HG03103 (cell line): ENCODE measurements around the gene ZNF232.
"Not testable (repeated sequence)": the region's sequence is repeated elsewhere in the genome, so short reads cannot be mapped to it uniquely, and the experiment has no call there.

ENCODE experiments used
- ATAC-seq: cut with Tn5 transposase; IDR thresholded peaks from one replicate; pipeline ENCODE4 v1.9.1; 2021; ENCODE audit warnings: low read depth; ENCODE audit not compliant: unreplicated experiment

The ZNF232 gene

DNA sequence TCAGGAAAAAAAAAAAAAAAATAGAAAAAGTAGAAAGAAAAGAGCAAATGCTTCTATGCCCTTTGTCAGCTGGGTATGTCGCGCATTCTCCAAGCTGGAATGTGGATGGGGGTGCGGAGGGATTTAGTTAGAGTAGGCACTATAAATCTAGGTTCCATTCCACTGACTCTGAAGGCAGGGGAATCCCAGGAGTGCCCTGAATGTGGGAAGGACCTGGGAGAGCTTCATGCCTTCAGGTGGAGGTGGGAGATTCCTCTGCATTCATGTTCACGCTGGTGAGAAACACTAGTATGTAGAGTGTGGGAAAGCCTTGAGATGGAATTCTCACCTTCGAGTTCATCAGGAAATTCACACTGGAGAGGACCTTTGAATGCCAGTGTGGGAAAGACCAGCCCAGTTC lies 12.4 kb downstream of the ZNF232 start:
- ATAC-seq = no peak

DNA sequence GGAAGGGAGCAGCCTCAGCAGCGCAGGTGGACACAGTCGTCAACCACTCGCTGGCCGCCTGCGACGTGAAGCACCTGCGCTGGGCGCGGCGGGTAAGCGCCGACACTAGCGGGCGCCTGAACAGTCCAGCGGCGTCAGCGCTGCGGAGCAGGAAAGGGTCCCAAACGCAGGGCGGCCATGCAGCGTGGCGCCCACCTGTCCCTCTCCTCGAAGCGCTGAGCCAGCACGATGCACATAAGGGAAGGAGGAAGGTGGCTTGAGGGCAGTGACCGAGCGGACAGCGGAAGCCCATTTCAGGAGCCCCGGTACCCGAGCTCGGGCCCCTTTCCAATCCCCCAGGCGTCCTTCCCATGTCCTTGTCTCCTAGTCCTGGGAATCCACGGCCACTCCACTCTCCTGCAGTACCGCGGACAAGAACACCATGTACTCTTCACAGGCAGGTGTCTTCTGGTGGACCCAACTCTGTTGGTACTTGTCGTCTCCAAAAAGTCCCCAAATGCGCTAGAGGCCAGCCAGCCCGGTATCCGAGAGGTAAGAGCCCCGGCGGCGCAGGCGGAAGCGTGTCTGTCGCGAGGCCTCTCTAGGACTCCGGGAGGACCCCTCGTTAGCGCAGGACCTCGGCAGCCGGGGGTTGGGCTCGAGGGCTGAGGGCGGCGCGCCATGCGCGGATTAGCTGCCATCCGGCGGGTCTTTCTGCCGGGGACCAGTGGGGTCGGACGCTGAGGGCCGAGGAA lies 14.4 kb downstream of the ZNF232 start:
- no peak for ATAC-seq

DNA sequence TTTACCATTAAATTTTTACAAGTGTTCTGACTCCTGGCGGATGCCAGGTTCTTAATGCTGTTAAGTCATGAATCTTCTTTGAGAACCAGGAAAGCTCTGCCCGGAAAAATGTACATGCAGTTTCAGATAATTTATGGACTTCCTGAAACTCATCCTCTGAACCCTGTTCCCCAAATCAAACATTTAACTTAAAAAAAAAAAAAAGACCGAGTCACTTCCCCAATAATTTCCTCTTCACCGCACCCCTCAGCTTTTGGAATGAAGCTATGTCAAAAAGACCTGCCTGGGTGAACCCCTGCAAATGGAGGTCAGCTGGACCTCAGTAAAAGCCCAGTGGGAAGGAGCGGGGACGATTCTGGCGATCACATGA lies 15.0 kb downstream of the ZNF232 start:
- no peak for ATAC-seq

DNA sequence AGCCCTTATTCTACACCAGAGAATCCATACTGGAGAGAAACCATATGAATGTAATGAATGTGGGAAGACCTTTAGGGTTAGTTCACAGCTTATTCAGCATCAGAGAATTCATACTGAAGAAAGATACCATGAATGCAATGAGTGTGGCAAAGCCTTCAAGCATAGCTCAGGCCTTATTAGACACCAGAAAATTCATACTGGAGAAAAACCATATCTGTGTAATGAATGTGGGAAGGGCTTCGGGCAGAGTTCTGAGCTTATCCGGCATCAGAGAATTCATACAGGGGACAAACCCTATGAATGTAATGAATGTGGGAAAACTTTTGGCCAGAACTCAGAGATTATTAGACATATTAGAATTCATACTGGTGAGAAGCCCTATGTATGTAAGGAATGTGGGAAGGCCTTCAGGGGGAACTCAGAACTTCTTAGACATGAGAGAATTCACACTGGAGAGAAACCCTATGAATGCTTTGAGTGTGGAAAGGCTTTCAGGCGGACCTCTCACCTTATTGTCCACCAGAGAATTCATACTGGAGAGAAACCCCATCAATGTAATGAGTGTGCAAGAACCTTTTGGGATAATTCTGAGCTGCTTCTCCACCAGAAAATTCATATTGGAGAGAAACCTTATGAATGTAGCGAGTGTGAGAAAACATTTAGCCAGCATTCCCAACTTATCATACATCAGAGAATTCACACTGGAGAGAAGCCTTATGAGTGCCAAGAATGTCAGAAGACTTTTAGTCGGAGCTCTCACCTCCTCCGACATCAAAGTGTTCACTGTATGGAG lies 19.3 kb downstream of the ZNF232 start:
- ATAC-seq = no peak

DNA sequence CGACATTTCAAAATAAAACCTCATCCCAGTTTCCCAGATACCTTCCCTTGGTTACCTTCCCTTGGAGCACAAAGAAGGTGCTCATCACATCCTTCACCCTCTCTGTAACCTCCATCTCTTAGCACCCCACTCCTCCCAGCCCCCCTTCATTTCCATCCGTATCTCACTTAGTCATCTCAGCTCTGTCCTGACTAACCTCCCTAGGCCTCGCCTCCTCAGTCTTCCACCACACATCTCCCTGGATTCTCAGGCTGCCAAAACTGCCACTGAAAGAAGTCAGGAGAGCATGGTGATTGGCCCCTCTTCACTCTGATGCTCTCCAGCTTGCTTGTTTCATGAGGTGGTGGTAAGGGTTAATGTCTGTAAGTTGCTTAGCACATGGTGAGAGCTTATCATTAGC lies 31.1 kb downstream of the ZNF232 start:
- no peak for ATAC-seq

DNA sequence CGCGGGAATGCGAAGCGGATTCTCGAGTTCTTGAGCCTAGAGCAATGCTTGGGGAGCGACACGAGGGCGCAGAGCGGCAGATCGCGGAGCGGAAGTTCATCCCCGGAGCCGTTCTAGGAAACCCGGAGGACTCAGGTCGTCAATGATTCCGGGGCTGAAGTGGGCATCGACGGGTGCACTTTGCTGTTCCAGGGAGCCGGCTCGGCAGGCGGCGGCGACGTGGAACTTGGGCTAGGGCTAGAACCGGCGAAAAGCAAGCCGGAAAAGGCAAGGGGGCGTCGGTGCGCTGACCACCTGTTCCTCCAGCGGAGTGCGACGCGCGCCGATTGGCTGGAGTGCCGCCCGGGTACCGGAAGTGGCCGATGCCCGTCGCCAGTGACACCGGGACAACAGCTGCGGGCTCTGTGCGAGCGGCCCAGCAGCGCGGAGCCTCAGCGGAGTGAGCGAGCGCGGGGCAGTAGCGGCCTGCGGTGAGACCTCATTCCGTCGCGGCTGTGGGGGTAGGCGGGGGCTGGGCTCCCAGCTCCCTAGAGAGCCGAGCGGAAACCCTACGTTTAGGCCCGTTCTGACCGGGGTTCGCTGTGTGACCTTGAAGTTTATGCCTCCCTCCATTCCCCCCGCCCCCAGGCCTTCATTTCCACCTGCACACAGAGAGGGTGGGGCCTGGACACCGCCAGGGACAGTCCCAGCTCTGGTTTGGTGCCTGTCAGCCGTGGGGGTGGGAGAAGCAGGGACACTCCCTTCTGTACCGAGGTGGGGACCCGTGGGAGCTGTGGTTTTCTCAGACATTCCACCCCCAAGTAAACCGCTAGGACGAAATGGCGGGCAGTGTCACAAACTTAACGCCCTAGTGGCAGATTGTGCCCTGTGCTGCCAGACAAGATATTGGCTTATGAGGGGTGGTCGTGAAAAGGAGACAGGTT lies 33.3 kb downstream of the ZNF232 start, which contains the start of gene ZFP3:
Gene ZFP3, plus strand, starts transcription at position 362 of the 923 bp plus-strand sequence. CDS start 13,038 bp downstream, outside the sequence.
- ATAC-seq = peak; percentile 77

DNA sequence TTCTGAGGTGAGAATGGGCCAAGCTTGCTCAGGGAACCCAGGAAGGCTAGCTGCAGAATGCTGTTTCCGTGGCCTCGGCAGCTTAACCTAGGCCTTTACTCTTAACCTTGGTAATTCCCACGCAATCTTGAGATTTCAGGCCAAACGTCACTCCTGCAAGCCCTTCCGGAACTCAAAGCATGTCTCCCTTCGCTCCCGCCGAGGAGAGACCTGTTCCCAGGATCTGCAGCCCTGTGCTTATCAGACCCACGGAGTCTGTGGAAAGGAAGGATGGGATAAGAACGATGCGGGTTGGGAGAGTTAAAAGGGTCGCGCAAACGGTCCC lies 33.9 kb downstream of the ZNF232 start:
- ATAC-seq = no peak

DNA sequence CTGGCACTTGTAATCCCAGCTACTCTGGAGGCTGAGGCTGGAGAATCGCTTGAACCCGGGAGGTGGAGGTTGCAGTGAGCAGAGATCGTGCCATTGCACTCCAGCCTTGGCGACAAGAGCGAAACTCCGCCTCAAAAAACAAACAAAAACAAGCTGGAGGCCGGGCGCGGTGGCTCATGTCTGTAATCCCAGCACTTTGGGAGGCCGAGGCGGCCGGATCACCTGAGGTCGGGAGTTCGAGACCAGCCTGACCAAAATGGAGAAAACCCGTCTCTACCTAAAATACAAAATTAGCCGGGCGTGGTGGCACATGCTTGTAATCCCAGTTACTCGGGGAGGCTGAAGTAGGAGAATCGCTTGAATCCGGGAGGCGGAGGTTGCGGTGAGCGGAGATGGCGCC lies 34.4 kb downstream of the ZNF232 start:
- not testable (repeated sequence) for ATAC-seq

DNA sequence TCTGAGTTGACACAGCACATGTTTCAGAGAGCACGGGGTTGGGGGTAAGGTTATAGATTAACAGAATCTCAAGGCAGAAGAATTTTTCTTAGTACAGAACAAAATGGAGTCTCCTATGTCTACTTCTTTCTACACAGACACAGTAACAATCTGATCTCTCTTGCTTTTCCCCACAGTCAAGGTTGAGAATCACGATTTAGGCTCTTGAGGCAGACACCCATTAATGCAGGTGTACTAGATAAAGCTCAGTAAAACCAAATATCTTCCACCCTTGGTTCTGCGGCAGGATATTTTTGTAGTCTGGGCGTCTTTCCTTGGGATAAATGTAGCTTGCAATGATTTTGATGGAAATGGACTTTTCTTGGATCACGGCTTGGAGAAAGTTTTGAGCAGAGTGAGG lies 36.2 kb downstream of the ZNF232 start:
- not testable (repeated sequence) for ATAC-seq

DNA sequence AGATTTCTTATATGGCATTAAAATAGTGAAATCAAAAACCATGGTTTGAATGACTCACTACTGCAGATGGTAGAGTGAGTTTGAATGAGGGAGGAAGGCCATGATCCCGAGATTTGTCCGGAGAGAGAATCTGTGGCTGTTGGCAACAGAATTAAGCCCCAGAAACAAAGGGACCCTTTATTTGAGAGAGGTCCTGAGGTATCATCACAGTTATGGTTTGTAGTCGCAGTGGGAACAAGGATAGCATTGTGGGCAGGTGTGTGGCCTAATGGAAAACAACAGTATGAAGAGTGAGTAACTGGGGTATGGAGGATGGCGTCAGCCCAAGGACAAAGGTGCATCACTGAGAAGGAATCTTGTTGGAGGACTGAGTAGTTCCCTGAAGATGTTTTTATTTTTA lies 42.0 kb downstream of the ZNF232 start:
- ATAC-seq = no peak

DNA sequence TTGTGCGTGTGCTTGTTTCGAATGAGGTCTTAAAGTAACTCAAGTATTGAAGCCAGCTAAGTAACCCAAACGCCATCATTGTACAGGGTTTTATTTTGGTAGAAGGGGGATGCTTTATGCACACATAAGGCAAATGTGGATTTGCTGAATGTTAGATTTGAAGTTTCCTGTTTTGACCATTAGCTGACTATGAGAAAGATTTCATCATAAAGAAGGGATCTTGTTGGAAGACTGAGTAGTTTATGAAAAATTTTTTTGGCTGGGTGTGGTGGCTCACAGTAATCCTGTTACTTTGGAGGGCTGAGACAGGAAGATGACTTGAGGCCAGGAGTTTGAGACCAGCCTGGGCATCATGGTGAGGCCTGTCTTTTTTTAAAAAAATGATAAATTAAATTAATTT lies 43.4 kb downstream of the ZNF232 start:
- ATAC-seq = no peak

DNA sequence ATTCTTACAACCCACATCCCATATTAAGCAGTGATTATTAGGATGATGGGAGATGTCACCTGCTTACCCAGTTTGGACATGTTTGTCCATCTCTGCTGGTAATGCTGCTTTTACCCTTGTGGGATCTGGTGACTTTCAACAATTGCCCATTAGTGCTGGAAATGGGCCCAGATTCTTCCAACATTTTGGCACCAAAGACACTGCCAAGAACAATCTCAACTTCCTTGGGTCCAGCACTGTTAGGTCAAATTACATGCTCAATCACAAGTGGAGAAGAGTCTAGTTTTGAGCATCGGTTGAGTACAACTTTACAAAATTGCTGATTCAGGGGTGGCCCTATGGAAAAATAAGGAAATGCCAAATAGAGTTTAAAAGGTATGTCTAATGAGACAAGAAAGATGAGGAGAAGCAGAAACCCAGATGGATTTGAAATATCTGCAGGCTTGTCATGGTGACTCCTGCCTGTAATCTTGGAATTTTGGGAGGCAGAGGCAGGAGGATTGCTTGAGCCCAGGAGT lies 46.4 kb downstream of the ZNF232 start:
- no peak for ATAC-seq
